H4 (cell line): ENCODE measurements around the gene ZNRF1. TPM values are rescaled to one million over a fixed set of nuclear protein-coding genes. Genes with fewer than 3 reads are reported as not detected.
"Not testable (repeated sequence)": the region's sequence is repeated elsewhere in the genome, so short reads cannot be mapped to it uniquely, and the experiment has no call there.

Experiments used
- DNase-seq: peaks from one replicate; pipeline ENCODE4 v3.0.0-alpha.2; 2015; ENCODE audit warnings: low spot score
- total RNA-seq: library from RNA; depleted of rRNA; stranded (reverse); fragments of >200 nt; shearing (Covaris generic); gene quantifications from 2 replicates; pipeline ENCODE4 v1.2.3, GENCODE V29; 2014

The ZNRF1 gene
- total RNA-seq, 1 experiment from 2014 or later, result 3.8 TPM

DNA sequence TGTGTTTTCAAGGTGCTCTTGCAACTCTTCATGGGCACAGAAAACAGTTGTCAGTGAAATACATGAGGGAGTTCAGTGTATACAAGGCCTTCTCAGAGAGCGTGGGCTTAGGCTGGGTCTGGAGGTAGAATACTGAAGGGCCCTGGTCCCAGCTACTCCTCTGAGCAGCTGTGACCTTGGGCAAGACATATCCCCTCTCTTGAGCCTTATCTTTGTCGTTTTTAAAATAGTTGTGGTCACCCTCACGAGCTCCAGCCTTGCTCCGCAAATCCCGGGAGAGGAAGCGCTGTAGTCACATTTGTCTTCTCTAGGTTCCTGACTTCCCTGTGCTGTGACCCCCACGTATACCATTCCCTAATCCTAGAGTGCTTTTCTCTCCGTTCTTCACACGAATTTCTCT lies 3.6 kb downstream of the ZNRF1 start:
- no peak for DNase-seq

DNA sequence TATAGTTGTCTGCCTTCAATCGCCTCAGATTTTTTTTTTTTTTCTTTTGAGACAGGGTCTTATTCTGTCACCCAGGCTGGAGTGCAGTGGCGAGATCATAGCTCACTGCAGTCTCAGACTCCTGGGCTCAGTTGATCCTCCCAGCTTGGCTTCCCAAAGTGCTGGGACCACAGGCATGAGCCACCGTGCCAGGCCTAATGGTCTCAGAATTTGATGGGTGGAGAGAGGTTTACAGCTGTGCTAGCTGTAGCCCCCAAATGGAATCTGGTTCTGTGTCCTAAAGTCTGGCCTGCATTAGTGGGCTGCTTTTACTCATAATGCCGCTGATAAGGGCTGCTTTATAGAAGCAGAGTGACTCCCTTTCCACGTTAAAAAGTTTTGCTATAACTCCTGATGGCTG lies 5.1 kb downstream of the ZNRF1 start:
- DNase-seq, result no peak

DNA sequence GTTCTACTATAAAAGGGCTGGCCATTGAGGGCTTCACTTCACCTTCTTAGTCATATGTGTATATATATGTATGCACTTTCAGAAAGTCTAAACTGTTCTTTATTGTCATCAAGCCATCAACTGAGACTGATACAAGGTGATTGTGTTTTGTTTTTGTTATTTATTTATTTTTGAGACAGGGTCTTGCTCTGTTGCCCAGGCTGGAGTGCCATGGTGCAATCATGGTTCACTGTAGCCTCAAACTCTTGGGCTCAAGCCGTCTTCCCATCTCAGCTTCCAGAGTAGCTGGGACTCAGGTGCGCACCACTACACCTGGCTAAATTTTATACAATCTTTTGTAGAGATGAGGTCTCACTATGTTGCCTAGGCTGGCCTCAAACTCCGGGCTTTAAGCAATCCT lies 5.6 kb downstream of the ZNRF1 start:
- DNase-seq, result no peak

GRCh38 chr16:75005697-75006096 lies 6.9 kb downstream of the ZNRF1 start:
- DNase-seq, result no peak

GRCh38 chr16:75007443-75007842 lies 8.6 kb downstream of the ZNRF1 start:
- DNase-seq, result no peak

DNA sequence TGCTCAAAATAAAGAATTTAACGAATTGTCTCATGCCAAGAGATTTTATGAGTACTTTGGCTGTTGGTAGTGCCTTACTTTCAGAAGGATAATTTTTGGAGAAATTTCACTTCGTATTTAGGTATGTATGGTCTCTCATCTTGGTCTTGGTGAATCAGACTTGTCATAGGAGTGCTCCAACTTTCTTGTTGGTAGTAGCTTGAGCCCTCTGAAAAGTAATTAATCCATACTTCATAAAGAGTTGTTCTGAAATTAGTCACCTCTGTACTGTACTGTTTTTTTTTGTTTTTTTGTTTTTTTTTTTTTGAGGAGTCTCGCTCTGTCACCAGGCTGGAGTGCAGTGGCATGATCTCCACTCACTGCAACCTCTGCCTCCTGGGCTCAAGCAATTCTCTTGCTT lies 11.6 kb downstream of the ZNRF1 start:
- DNase-seq, result no peak

GRCh38 chr16:75011634-75012307 lies 12.9 kb downstream of the ZNRF1 start:
- peak; percentile 57 for DNase-seq

DNA sequence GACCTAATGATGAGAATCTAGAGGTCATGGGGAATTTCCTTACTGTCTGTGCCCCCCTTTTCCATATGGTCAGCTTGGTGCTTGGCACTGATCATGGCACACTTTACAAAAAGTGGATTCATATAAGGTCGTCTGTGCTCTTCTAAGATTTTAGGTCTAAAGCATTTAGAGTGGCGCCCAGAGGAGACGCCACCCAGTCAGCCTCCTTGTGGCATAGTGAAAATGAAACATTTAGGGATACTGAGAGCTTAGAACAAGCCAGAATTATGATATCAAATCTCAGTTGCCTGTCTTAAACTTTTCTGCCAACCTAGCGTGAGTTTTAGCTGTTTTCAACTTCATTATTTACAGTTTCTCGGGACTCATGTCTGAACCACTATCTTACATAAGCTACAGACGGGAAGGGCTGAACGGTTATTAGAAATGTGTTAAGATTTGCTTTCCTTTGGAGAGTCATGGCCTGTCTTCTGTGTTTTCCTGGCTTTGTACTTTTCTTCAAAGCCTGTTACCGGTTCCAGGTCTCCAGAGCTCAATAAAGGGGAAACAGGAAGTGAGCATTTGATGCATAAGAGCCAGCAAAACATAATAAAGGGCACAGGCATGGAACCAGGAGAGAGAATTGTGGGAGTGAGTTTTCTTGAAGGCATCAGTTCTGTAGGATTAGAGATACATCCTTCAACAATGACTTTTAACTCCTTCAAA lies 13.7 kb downstream of the ZNRF1 start:
- DNase-seq, result no peak

GRCh38 chr16:75013123-75013522 lies 14.3 kb downstream of the ZNRF1 start:
- not testable (repeated sequence) for DNase-seq

- no peak for DNase-seq
Observed at GRCh38 chr16:75014318-75014717, 15.5 kb downstream of the ZNRF1 start.

GRCh38 chr16:75016451-75017081 lies 17.7 kb downstream of the ZNRF1 start:
- DNase-seq, result not testable (repeated sequence)

DNA sequence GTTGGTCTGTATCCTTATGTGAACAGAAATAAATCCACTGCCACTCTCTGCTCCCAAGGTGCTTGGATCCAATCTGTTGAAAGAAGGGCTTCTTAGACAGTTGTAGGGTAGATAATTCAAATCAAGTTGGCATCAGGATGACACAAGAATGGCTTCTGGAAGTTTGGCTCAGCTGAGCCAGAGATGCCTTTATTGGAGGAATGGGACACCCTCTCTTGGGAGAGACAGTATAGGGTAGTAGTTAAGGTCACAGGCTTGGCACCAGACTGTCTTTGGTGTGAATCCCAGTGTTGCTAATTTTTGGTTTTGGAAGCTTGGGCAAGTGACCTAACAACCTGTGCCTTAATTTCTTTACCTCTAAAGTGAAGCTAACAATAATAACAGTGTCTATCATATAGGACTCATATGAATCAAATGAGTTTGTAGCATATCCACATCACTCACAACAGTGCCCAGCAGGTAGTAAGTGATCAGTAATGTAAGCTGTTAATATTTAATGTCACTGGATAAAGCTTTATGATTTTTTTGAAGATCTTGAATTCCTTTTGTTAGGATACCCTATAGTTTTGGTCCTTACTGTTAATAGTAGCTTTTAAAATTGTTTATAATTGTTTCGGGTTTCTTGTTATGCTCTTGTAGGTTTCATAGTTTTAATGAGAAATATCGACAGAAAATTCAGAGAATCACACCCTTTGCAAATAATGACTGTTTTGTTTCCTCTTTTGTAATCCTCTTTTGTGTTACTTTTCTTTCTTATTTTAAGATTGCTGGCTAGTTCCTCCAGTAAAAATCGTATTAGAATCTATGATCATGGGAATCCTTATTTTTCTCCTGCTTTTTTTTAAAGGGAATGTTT lies 19.1 kb downstream of the ZNRF1 start:
- no peak for DNase-seq

DNA sequence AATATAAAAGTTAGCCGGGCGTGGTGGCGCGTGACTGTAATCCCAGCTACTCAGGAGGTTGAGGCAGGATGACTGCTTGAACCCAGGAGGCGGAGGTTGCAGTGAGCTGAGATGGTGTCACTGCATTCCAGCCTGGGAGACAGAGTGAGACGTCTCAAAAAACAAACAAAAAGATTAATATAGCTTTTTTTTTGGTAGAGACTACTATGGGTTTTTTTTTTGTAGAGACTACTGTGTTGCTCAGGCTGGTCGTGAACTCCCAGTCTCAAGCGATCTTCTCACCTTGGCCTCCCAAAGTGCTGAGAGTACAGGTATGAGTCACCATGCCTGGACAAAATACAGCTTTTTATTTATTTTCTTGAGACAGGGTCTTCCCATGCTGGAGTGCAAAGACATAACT lies 20.2 kb downstream of the ZNRF1 start:
- no peak for DNase-seq

GRCh38 chr16:75019586-75019985 lies 20.8 kb downstream of the ZNRF1 start:
- DNase-seq, result no peak

DNA sequence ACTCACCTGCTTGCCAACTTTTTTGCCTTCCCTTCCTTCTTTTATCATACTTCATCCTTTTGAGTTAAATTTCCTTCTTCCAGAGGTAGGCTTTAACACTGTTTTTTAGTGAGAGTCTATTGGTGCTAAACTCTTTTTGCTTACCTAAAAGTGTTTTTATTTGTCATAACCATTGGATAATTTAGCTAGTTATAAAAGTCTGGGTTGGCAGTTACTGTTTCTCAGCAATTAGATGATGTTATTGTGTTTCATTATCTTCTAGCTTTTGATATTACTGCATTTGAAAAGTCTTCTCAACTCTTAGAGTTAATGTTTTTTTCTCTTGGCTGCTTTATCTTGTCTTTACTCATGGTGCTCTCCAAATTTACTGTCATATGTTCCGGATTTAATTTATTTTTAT lies 22.6 kb downstream of the ZNRF1 start:
- no peak for DNase-seq

GRCh38 chr16:75022567-75022966 lies 23.7 kb downstream of the ZNRF1 start:
- DNase-seq, result no peak

DNA sequence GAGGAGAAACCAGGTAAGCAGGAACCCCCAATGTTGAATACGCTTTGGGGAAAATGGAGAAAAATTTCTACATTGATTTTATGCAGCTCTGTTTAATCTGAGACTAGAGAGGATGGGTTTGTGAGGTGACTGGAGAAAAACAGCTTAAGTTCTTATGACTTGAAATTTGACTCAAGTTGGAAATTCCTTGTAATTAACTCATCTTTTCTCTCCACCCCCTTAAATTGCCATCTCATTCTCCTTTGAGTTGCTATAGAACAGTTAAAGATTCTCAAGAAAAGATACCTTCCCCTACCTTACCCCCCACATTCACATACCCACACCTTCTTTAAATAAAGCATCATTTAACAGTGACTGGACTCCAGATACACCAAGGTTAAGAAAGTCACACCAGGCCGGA lies 24.2 kb downstream of the ZNRF1 start:
- no peak for DNase-seq

- DNase-seq, result no peak
Observed at GRCh38 chr16:75024182-75024581, 25.4 kb downstream of the ZNRF1 start.

GRCh38 chr16:75024594-75024993 lies 25.8 kb downstream of the ZNRF1 start:
- no peak for DNase-seq

DNA sequence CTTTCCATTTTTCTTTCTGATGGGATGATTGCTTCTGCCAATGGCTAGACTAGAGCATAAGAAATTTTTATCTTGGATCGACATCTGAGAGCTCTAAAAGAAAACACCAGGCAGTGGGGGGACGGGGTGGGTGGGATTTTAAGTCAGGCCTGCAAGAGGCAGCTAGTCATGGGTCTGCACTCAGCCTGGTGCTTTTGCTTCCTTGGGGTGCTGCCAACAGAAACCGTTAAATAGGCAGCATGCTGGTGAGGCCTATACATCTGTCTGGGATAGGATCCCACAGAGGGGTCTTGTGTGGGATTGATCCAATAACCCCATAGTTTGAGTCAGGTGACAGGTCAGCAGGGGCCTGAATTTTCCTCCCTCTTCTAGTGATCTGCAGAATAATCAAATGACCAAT lies 26.9 kb downstream of the ZNRF1 start:
- DNase-seq, result no peak

- peak; percentile 78 for DNase-seq
Observed at GRCh38 chr16:75026239-75026891, 27.5 kb downstream of the ZNRF1 start.
